DND-41 (cell line): ENCODE measurements around the gene DENND2A.

Experiments
- ATAC-seq: fragments of 200-7000 bp; cut with Tn5 transposase; 3 replicates; pipeline ENCODE4 v1.9.1; 2021; ENCODE audit warnings: low read depth; ENCODE audit not compliant: insufficient read depth
- DNase-seq: peaks from one replicate; pipeline ENCODE4 v3.0.0-alpha.2; 2020
- H2AFZ ChIP-seq: 2 replicates; pipeline ENCODE4 v1.6.0; 2012; ENCODE audit warnings: low read depth, low read length
- H3K27ac ChIP-seq: 2 replicates; pipeline ENCODE4 v1.5.1; 2012; ENCODE audit warnings: low read length, inconsistent platforms
- H3K27me3 ChIP-seq: fragments of 200-600 bp; sonication (generic); 2 replicates; pipeline ENCODE4 v1.6.0; 2012; ENCODE audit warnings: low read length, mild to moderate bottlenecking, inconsistent platforms; ENCODE audit not compliant: insufficient read depth, poor library complexity
- H3K36me3 ChIP-seq: 2 replicates; pipeline ENCODE4 v1.5.1; 2012; ENCODE audit warnings: low read length, inconsistent platforms; ENCODE audit not compliant: insufficient read depth
- H3K4me1 ChIP-seq: 2 replicates; pipeline ENCODE4 v1.5.1; 2012; ENCODE audit warnings: mild to moderate bottlenecking, low read length; ENCODE audit not compliant: insufficient read depth
- H3K4me2 ChIP-seq: 2 replicates; pipeline ENCODE4 v1.6.0; 2012; ENCODE audit warnings: mild to moderate bottlenecking, moderate library complexity, low read length, inconsistent platforms; ENCODE audit not compliant: insufficient read depth
- H3K4me3 ChIP-seq, 2 experiments: fragments of 200-600 bp in 1 of 2; shearing (Covaris generic) in 1 of 2; 2 replicates each; pipeline ENCODE4 v1.5.1; 2012 to 2016; ENCODE audit warnings: inconsistent platforms in 2 of 2, low read length in 2 of 2, mild to moderate bottlenecking in 2 of 2, low read depth in 1 of 2, moderate library complexity in 1 of 2
- H3K79me2 ChIP-seq: 2 replicates; pipeline ENCODE4 v1.6.0; 2012; ENCODE audit warnings: low read length, inconsistent platforms; ENCODE audit not compliant: insufficient read depth
- H3K9ac ChIP-seq: 2 replicates; pipeline ENCODE4 v1.6.0; 2012; ENCODE audit warnings: low read depth, mild to moderate bottlenecking, inconsistent platforms, low read length, moderate library complexity
- H3K9me3 ChIP-seq: 2 replicates; pipeline ENCODE4 v1.5.1; 2012; ENCODE audit warnings: low read length, moderate library complexity, mild to moderate bottlenecking, inconsistent platforms; ENCODE audit not compliant: insufficient read depth, severe bottlenecking
- H4K20me1 ChIP-seq: 2 replicates; pipeline ENCODE4 v1.6.0; 2012; ENCODE audit warnings: low read length; ENCODE audit not compliant: insufficient read depth
- EZH2 ChIP-seq: IDR thresholded peaks from 3 replicates; pipeline ENCODE4 v1.6.1; 2012; ENCODE audit warnings: borderline replicate concordance, low read depth, mild to moderate bottlenecking, moderate library complexity, low read length, inconsistent platforms; ENCODE audit not compliant: severe bottlenecking
- TF ChIP-seq, protein P1 (sequence below): IDR thresholded peaks from 2 replicates; pipeline ENCODE4 v1.5.1; 2012; ENCODE audit warnings: borderline replicate concordance, low read length, moderate library complexity, mild to moderate bottlenecking; ENCODE audit not compliant: poor library complexity, severe bottlenecking; ENCODE audit errors: extremely low read depth

Gene DENND2A

DNA sequence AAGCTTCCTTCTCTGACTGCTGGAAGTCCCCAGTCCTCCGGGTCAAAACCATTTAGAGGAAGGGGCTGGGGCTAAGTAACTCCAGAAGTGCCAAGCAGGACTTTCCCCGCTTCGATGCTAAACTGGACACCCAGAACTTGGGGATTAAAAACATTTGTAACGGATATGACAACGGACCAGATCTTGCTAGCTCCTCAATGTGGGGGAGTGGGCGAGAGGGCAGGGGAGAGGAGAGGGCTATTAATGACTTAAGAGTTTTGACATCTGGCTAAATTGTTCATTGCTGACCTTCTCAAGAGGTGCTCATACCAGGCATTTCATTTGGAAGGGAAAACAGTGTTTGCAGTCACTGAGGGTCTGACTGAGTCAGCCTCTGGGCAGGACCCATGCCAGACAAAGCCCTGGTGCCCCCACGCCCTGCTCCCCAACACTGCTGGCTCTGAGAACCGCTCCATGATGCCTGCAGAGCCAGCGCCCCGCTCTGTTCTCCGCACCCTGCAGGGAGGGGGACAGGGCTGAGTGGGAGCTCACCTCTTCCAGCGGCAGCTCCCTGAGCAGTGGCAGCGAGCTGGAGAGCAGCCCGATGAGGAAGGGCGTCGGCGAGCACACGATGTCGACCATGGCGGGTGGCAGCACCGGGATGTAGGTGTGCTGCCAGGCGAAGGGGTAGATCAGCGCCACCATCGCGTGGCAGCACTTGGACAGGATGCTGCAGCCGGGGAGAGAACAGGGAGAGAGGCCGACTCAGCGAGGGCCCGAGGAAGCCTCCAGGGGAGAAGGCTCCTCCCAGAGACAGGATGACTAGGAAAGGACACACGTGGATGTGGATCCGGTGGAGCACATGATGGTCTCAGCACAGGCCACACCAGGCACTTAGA, 113.6 kb downstream of the DENND2A start:
- no peak for TF ChIP-seq EZH2
- TF ChIP-seq, protein P1, sequence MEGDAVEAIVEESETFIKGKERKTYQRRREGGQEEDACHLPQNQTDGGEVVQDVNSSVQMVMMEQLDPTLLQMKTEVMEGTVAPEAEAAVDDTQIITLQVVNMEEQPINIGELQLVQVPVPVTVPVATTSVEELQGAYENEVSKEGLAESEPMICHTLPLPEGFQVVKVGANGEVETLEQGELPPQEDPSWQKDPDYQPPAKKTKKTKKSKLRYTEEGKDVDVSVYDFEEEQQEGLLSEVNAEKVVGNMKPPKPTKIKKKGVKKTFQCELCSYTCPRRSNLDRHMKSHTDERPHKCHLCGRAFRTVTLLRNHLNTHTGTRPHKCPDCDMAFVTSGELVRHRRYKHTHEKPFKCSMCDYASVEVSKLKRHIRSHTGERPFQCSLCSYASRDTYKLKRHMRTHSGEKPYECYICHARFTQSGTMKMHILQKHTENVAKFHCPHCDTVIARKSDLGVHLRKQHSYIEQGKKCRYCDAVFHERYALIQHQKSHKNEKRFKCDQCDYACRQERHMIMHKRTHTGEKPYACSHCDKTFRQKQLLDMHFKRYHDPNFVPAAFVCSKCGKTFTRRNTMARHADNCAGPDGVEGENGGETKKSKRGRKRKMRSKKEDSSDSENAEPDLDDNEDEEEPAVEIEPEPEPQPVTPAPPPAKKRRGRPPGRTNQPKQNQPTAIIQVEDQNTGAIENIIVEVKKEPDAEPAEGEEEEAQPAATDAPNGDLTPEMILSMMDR, result no peak
- Histone ChIP-seq H3K4me3 (no peak overlapping the region), H3K4me1 (no peaks in the 10 kb centered on the region), H2AFZ (no peak overlapping the region), H3K9ac (no peak overlapping the region), H3K9me3 (no peaks in the 10 kb centered on the region), H4K20me1 (no peaks in the 10 kb centered on the region), H3K36me3 (no peaks in the 10 kb centered on the region), H3K79me2 (no peaks in the 10 kb centered on the region), H3K4me2 (no peak overlapping the region), H3K27ac (no peak overlapping the region), H3K27me3 (peaks cover 2% of the 10 kb centered on the region)
- no peak for ATAC-seq
- DNase-seq, result no peak

DNA sequence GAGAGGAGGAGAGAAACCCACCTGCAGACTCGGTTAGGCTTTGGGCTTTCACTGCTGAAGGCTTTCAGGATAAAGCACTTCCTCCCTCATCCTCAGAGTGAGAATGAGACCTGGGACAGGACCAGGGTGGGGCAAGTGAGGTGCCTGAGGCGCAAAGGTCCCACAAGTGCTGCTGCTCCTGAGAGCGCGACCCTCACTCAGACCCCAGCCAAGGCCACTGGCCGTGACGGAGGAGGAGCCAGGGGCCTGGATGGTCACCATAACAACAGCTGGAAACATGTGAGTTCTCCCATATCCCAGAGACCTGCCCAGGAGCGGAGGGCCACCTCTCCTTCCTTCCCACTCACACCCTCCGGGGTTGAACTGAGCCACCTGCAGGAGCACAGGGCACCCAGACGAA, 114.4 kb downstream of the DENND2A start:
- Histone ChIP-seq H3K9me3 (no peaks in the 10 kb centered on the region), H3K4me2 (no peak overlapping the region), H3K9ac (no peak overlapping the region), H4K20me1 (no peaks in the 10 kb centered on the region), H3K36me3 (no peaks in the 10 kb centered on the region), H3K27me3 (peaks cover 2% of the 10 kb centered on the region), H3K27ac (no peak overlapping the region), H3K4me3 (no peak overlapping the region), H3K4me1 (no peaks in the 10 kb centered on the region), H2AFZ (no peak overlapping the region), H3K79me2 (no peaks in the 10 kb centered on the region)
- TF ChIP-seq, protein P1, result no peak
- no peak for TF ChIP-seq EZH2
- ATAC-seq (no peak), DNase-seq (no peak)

DNA sequence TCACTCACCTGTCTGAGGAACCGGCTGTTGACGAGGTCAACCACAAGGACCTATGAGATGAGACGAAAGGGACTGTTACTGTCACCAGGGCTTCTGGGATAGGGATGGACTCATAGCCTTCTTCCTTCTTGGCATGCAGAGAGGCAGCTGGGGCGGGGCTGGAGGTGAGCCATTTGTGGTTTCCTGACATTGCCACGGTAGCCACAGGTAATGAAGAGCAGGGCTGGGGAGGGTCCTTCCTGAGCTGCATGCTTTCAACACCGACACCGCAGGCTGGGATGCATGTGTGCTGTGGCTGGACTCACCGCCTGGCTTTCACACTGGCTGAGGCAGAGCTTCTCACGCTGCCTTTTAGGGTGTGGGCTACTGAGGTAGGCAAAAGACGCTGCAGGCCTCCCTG, 114.9 kb downstream of the DENND2A start:
- TF ChIP-seq EZH2, result no peak
- TF ChIP-seq, protein P1, result no peak
- H4K20me1 ChIP-seq, result no peaks in the 10 kb centered on the region
- H3K4me2 ChIP-seq, result no peak overlapping the region
- H3K9ac ChIP-seq, result no peak overlapping the region
- no peaks in the 10 kb centered on the region for H3K36me3 ChIP-seq
- H3K79me2 ChIP-seq, result no peaks in the 10 kb centered on the region
- peaks cover 2% of the 10 kb centered on the region for H3K27me3 ChIP-seq
- H3K9me3 ChIP-seq, result no peaks in the 10 kb centered on the region
- no peak overlapping the region for H3K27ac ChIP-seq
- H3K4me1 ChIP-seq, result no peaks in the 10 kb centered on the region
- peak; percentile 32 for DNase-seq
- H3K4me3 ChIP-seq, result no peak overlapping the region
- H2AFZ ChIP-seq, result no peak overlapping the region
- ATAC-seq, result peak; percentile 81
